GM18909 (cell line): ENCODE results near the gene ETNK2.

Experiments
- ATAC-seq: cut with Tn5 transposase; IDR thresholded peaks from one replicate; pipeline ENCODE4 v1.9.1; 2021; ENCODE audit warnings: mild to moderate bottlenecking; ENCODE audit not compliant: unreplicated experiment, poor library complexity

Gene ETNK2

DNA sequence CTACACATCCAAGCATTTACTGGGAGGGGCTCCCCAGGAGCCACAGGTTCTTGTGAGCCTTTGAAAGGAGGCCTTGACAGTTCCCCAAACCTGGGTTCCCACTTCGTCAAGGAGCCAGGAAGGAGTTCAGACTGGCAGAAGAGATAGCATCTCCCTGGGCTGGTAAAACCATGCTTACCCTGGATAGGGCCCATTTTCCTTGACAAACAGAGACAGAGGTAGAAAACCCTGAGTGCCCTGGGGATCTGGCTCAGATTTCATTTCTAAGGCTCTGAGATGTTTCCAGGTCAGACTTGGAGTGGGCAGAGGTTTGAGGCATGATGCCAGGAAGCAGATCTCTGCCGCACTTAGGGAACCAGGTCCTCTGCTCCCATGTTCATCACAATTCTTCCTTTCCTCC, 2.7 kb downstream of the ETNK2 start:
- ATAC-seq: no peak

DNA sequence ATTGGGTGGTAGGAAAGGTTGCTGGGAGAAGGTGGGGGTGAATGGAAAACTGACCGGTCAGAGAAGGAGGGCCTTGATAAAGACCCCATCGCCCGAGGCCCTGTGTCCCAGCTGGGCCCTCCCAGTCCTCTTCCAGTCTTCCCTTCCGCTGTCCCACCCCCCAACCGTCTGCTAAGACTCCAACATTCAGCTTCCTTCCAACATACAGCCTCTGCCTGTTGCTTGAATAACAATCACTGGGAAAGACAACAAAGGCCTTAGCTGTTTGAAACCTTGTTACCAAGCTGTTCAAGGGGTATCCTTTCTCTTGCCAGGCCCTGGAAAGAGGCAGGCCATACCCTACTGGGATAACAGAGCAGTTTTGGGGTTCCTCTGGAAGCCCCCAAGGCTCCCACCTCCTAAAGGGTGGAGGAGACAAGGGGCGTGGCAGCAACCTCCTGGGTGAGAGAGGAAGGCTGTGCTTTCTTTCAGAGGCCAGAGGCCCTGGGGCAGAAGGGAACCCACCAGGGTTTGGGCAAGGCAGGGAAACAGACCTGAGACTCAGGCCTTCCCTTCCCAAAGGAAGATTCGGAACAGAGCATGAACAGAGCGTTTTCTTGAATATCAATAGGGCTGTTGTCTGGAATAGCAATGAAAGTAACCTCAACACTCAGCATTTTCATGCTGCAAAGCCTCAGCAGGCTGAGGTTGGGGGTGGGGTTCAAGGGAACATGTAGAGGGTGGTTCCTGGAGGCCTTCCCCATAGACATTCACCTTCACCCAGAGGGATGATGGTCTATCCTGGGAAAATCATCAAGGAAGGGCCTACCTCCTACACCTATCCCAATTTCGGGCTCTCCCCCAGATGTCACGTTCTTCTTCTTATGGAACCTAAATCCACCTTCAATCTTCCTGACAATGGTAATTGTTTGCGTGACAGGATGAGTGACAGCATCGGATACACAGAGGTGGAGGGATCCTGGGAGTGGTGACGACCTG, 4.1 kb downstream of the ETNK2 start:
- ATAC-seq: no peak

DNA sequence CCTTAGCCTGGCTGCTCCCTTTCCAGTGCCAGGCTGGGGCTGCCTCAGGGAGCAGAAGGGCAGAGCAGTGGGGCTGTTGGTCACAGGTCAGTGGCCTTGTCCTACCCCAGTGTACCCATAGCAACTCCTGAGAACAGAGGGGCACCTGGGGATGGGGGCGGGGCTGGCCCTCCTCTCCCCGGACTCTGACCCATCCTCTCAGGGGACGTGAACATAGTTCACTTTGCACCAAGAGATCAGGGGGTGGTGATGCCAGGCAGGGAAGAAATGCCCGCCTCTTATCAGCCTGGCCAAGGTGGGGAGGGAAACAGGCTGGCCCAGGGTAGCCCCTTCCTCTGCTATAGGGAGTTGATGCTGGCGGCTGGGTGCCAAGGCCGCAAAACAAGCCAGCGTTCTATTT, 4.9 kb downstream of the ETNK2 start:
- ATAC-seq: no peak

DNA sequence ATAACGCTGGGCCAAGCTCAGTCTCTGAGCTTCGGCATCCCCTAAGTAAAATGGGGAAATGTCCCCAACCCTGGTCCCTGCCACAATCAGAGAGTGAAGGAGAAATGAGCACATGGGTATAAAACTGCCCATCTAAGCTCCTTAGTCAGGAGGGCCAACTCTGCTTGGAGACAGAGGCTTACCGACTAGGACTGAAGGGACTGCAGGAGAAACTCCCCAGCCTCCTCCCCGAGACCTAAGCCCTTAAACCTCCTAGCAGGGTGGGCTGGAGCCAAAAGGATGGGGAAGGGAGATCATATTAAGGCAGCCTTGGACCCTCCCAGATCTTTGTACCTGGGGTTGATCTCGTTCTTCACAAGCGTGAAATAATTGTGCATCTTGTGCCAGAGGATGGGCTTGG, 5.5 kb downstream of the ETNK2 start:
- ATAC-seq: no peak

DNA sequence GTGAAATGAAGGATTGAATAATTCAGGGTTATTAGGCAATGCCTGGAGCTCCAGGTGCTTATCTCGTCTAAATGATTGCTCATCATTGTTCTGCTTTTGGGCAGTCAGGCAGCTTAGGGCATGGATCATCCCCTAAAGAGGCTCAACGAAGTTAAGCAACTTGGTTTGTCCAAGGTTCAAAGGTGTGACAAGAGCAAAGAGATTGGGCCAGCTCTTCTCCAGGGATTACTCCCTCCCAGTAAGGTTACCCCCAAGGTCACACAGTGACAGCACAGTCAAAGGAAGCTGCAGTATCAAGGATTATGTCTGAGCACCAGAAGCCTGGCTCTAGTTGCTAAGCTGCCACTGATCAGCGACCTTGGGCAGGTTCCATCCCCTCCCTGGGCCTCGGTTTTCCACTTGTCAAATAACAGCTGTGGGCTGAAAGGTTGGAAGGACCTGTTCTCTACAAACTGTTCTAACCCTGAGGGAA, 6.8 kb downstream of the ETNK2 start:
- no peak for ATAC-seq

DNA sequence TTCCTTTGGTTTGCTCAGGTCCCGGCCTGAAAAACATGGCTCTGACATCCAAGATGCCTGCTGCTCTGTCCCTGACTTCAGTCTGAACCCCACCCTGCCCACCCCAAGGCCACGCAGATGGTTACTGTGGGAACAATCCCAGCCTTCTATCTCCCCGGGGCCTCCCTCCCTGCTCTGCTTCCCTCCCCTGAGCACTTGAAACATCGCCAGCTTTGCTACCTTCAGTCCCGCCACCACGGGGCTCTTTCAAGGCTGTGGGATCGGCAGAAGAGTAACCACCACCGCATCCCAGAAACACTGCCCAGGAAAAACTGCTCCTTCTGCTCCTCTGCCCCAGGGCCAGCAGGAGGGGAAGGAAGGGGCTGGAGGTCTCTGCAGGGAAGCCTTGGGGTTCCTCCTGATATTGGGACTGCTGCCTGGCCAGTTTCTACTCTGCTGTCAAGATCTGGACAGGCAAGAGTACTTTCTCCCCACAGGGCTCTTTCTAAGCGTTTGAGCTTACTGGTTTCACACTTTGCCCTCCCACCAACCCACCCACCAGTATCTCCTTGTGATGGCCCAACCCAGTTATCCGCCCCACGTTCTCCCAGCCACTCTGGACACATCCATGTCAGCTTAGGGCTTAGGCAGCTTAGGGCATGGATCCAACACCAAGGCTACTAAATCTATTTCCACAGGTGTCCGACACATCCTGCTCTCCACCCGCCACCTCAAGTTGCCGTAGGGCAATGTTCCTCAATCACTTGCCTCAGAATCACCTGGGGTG, 8.4 kb downstream of the ETNK2 start:
- no peak for ATAC-seq

DNA sequence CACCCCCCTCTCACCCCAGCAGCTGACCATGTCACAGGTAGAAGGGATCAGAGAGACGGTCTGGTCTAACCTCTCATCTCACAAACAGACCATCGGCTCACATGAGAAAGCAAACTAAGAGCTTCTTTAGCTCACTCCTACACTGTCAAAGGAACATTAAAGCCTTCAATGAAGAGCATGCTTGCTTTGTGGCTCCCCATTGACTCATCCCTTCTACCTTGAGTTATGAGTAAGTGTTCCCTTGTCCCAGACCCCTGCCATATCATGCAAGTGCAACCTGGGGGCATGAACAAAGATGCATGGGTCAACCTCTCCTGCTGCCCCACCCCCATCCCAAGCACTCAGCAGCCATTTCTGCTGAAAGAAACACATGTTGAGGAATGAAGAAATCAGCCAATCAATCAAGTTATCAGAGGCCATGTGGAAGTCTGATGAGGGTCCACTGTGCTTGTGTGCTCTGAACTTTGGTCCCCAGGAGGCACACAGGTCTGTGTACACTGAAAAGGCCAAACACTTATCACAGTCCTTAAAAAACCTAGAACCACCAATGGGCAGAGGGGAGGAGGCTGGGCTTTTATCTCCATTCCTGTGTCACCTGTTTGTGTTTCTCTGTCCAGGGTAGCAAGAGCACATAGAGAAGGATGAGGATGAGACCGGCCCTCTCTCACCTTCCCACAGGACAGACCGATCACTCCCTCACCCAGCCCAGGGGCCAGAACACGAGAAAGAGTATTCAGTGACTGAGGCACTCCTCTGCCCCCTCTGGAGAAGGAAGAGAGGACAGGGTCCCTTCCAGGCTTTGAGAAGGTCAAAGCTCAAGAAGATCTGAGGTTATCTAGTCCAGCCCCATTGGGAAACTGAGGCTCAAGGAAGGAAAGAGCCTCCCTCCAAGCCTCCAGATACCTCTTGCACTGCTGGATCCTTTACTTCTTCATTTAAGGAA, 9.5 kb downstream of the ETNK2 start:
- no peak for ATAC-seq

DNA sequence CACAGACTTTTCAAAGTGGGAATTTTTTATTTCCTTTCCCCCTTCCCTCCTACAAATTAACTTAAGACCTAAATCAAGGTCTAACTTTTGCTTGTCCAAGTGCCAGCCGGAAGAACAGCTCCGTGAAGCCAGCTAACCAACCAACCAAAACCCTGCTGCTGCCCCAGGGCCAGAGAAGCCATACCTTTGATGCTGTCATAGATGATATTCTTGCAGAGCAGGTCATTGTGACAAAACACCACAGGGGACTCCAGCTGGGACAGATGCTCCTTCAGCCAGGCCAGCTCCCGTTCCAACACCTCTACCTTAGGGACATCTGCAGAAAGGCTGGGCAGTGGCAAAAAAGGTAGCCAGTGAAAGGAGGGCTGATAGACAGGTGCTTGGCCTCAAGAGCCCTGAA, 10.7 kb downstream of the ETNK2 start:
- ATAC-seq: no peak

DNA sequence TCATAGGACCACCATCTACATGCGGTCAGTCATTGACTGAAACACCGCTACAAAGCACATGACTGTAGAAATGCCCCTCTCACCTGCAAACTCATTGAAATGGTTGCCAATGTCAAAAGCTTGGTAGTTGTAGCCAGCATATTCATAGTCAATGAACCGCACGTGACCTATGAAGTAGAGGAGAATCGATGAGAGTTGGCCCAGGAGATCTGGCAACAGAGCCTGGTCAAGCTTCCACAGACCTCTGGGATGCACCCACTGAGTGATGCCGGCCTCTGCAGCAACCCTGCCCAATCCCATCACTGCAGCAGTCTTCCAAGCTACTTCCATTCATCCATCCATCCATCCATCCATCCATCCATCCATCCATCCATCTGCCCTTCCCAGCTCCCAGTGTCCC, 11.9 kb downstream of the ETNK2 start:
- no peak for ATAC-seq

DNA sequence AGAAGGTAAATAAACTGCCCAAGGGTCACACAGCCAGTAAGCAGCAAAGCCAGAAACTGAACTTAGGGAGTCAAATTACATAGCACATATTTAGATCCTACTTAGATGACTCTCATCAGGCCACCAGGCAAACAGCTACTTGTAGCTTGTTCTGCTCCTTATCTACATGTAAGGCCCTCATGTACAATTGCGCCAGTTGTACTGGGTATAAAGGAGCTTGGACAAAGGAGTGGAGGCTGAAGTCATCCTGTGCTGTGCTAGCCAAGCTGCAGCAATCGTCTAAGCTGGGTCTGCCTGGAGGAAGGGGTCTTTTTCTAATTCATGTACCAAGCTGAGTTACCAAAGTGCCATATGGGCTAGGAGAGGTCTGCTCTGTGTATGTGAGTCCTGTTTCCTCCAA, 12.8 kb downstream of the ETNK2 start:
- ATAC-seq: no peak

DNA sequence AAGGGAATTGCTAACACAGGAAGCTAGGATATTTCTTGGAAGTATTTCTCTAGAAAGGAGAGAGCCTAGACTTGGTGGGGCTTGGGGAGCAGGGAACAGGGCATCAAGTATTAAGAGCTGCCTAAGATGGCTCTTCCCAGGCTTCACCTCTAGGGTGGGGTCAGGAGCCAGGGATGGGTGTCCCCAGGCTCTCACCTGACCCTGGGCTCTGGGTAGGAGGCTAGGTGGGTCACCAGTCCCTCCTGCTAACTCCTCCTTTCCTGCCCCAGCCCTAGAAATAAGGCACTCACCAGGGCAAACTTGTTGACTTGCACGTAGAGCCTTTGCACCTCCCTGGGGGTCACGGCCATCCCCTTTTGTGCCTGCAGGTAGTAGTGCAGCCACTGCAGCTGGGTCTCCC, 15.0 kb downstream of the ETNK2 start:
- ATAC-seq: no peak

DNA sequence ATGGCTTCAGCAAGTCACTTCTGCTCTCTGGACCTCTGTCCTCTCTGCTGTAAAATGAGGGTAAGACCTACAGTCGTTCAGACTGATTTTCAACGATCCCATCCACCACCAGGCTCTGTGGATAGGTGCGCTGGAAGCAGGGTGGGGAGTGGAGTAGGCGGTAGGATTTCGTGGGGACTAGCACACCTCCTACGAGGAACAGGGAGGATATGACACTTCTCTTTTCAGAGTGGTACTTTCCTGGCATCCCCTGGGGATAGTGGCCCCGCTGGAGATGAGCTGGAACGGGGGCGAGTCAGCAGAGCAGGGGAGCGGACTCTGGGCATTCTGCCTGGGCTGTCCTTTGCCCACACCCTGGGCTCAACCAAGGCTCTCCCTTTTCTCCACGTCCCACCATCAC, 17.7 kb downstream of the ETNK2 start:
- ATAC-seq: no peak

DNA sequence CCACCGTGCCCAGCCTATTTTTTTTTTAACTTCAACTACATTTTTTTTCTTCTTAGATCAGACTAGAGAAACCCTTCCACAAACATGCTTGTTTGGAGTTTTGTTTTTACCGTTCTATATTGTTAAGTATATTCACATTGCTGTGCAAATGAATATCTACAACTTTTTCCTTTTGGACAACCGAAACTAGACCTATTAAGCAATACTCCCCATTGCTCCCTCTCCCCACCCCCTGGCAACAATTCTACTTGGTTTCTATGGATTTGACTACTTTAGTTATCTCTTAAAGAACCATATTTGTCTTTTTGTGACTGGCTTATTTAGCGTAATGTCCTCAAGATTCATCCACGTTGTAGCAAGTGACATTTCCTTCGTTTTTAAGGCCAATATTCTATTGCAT, 19.1 kb downstream of the ETNK2 start:
- ATAC-seq: no peak

DNA sequence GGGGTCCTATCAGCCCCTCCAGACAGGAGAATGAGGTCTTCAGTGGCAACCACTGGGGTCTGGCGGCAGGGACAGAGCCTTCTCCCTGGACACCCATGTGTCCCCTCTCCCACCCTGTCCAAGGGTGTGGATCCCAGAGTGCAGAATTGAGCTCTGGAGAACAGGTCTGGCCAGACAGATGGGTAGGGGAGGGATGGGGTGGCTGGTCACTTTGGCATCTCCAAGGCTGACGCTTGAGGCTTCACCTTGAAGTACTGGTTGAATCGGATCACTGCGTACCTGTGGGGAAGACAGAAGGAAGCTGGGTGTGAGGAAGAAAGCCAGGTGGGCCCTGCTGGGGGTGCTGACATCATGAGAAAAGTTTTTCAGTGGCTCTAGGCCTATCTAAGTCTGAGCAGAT, 19.9 kb downstream of the ETNK2 start:
- ATAC-seq: no peak

DNA sequence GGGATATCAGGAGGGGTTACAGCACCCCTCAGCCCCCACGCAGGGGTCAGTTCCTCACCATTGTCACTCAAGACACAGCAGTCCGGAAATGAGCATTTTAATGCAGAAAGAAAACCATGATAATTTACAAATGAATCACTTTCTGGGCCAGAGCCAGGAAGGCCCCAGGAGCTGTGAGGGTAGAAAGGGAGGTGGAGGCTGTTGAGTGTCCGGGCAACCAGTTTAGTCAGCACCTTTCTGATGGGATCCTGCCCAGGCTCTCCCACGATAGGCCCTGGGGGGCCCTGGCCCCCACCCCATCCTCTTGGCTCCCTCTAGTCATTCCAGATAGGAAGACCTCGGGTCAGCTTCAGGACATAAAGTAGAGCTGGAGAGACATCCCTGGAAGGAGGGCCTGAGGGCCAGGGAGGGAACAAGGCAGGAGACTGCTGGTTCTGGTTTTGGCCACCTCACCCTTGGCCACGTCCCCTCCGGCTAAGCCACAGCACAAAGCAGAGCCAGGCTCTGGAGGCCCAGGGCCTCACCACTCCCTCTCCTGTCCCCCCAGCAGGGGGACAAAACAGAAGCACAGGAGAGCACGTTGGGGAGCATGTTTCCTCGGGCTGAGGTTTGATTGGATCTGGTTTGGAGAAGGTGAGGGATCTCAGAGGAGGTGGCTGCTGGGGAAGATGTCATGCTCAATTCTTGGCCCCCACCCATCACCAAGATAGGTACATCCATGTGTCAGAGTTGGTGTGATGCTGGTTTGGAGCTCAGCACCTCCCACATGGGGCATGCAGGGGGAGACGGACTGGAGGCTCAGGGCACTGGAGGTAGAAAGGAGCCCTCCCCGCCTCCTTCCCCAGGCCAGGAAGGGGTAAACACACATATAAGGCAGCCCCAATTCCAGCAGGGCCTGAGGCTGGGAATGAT, 20.6 kb downstream of the ETNK2 start:
- ATAC-seq: no peak

DNA sequence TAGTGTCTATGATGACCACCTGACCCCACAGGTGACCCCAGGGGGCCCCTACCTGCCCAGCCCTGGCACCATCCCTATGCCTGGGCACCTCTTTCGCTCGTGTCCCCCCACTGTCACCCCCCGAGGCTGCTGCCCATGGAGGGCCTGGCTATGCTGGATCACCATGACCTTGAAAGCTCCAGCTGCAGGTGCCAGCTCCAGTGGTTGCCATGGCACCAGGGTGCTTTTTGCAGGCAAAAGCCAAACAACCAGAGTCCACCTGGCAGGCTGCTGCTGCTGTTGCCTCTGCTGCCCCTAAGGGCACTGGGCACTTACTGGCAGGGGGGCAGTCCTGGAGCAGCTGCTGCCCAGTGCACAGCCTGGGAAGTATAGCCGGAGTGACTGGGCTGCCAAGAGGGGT, 21.7 kb downstream of the ETNK2 start:
- no peak for ATAC-seq

DNA sequence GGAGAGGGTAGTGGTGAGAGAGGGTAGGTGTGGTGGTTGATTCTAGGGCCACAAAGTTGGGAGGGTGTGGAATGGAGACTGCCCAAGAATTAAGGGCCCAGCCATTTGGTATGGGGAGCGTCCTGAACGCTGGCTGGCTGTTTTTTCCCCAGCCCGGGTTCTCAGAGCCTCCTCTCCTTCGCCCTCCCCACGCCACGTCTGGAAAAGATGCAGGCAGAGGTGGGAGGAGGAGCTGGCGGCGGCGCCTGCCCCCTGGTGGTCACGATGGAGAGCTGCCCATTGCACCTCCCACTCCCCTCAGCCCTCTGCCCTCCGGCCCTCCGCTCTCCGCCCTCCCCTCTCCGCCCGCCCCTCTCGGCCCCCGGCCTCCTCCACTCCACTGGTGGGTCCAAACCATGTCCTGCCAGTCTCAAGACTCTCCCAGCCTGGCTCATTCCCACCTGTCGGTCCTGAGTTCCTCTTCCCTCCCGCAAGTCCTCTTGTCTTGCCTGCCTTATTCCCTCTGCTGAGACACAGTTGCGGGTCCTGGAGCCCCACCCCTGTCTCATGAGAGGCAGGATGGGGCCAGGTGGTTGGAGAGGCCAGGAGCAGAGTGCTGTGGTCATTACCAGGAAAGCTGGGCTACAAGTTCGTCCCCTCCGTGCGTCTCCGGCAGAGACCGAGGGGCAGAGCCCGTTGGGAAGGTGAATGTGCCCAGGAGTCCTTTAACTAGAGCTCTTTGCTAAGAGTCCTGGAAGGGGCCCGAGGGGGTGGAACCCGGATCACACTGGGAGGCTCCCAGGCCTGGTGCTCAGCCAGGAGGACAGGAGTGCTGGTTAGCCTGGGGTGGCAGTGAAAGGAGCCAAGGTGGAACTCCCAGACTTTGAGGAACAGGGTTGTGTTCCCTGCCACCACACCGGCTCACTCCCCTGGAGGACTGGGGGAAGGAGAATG, 22.6 kb downstream of the ETNK2 start:
- ATAC-seq: no peak

DNA sequence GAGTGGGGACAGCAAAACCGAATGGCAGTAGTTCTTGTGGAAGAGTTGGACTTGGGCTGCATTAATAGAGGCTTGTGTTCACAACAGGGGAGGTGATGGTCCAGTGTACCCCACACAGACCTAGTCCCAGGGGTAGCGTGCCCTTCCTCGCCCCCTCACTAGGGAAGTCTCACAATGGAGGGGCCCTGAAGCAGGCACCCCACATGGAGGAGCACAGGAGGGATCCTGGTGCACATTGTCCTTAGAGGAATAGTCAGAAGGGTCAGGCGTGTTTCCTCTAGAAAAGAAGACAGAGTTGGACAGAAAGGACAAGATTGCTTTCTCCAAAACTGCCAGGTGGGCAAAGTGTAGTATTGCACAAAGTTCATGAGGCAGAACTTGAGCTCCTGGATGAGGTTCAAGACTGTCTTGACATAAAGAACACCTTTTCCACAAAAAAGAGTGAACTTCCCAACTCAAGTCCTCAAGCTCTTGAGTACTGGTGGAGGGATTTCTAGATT, 23.3 kb downstream of the ETNK2 start:
- ATAC-seq: no peak
